Hepatocyte (in vitro differentiated cells): Measurements from ENCODE around the gene TRPM2.

ENCODE experiments used
- CTCF ChIP-seq: fragments of 200-600 bp; sonication (generic); IDR thresholded peaks from 2 replicates; pipeline ENCODE4 v1.5.1; 2016; ENCODE audit warnings: antibody characterized with exemption, mild to moderate bottlenecking; ENCODE audit not compliant: poor library complexity
- EZH2 ChIP-seq: fragments of 200-600 bp; sonication (generic); IDR thresholded peaks from 2 replicates; pipeline ENCODE4 v1.6.1; 2016; ENCODE audit warnings: antibody characterized with exemption, mild to moderate bottlenecking, borderline replicate concordance
- EZH2phosphoT487 ChIP-seq: fragments of 200-600 bp; sonication (generic); IDR thresholded peaks from one replicate; pipeline ENCODE4 v1.6.1; 2018; ENCODE audit warnings: antibody characterized with exemption, mild to moderate bottlenecking, low read depth, moderate library complexity; ENCODE audit not compliant: unreplicated experiment, severe bottlenecking

- TF ChIP-seq CTCF, result no peak
- no peak for TF ChIP-seq EZH2
- no peak for TF ChIP-seq EZH2phosphoT487
Observed at GRCh38 chr21:44330698-44331097, 22.7 kb upstream of the TRPM2 start.
